ENCODE data around the gene B3GNT3.

DNA sequence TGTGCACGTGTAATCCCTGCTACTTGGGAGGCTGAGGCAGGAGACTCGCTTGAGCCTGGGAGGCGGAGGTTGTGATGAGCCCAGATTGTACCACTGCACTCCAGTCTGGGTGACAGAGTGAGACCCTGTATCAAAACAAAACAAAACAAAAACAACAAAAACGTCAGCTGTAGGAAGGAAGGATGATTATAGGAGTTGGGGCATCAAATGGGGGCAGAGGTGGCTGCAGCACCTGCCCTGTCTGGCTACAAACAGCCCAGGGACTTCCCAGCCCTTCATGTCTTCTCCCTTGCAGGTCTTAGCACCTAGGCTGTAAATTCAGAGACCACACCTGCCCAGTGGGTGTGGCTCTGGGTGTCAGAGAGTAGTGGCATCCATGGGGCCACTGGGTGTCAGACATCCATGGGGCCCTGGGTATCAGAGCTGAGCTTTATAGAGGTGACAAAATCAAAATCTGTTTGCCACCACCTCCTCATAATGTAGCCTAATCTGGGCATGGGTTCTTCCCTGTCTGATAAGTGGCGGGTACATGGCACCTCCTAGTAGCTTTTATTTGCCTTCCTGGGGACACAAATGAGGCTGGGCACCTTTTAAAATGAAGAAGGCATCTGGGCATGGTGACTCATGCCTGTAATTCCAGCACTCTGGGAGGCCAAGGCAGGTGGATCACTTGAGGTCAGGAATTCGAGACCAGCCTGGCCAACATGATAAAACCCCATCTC is 4.7 kb upstream of the B3GNT3 start:
- TF ChIP-seq, protein P1, sequence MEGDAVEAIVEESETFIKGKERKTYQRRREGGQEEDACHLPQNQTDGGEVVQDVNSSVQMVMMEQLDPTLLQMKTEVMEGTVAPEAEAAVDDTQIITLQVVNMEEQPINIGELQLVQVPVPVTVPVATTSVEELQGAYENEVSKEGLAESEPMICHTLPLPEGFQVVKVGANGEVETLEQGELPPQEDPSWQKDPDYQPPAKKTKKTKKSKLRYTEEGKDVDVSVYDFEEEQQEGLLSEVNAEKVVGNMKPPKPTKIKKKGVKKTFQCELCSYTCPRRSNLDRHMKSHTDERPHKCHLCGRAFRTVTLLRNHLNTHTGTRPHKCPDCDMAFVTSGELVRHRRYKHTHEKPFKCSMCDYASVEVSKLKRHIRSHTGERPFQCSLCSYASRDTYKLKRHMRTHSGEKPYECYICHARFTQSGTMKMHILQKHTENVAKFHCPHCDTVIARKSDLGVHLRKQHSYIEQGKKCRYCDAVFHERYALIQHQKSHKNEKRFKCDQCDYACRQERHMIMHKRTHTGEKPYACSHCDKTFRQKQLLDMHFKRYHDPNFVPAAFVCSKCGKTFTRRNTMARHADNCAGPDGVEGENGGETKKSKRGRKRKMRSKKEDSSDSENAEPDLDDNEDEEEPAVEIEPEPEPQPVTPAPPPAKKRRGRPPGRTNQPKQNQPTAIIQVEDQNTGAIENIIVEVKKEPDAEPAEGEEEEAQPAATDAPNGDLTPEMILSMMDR (IDR thresholded peaks at IDR 0.05; ENCODE audit: low read length), result no peak
- TF ChIP-seq EZH2 (optimal IDR thresholded peaks at IDR 0.05; ENCODE audit: low read depth, low read length), result no peak
- no peak for TF ChIP-seq EZH2phosphoT487 (IDR thresholded peaks at IDR 0.05; ENCODE audit: low read length)

Data from MM.1S (cell line).